SKM-1 treated with dmso at 0.1 percent for 144 hours (cell line): Measurements from ENCODE around the gene NR5A1.

Experiments
- DNase-seq: peaks from one replicate; lab custom pipeline; 2025; ENCODE audit not compliant: unreplicated experiment; lab: John Stamatoyannopoulos, UW

NR5A1 gene

DNA sequence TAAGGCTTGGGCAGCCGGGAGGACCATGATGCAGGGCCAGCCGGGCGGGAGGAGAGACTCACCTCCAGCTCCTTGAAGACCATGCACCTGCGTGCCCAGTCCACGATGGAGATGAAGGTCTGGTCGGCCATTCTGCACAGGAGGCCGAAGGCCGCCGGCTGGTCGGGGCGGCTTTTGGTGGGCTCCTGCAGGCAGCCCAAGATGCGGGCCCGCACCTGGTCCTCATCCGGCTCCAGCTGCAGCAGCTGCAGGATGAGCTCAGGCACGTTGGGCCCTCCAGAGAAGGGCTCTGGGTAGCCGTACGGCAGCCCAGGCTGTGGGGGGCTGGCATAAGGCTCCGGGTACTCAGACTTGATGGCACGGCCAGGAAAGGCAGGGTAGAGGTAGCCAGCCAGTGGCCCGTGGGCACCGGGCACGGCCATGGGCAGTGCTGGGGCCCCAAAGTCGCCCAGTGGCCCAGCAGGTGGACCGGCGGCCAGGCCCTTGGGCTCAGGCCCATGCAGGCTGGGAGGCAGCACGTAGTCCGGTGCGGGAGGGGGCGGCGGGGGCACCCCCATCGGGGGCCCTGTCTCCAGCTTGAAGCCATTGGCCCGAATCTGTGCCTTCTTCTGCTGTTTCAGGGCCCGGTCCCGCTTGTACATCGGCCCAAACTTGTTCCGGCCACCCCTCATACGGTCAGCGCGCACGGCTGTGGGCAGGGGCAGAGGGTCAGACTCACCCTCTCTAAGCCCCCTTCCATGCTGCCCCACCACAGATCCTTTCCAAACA is 7.0 kb downstream of the NR5A1 start:
- no peak for DNase-seq

DNA sequence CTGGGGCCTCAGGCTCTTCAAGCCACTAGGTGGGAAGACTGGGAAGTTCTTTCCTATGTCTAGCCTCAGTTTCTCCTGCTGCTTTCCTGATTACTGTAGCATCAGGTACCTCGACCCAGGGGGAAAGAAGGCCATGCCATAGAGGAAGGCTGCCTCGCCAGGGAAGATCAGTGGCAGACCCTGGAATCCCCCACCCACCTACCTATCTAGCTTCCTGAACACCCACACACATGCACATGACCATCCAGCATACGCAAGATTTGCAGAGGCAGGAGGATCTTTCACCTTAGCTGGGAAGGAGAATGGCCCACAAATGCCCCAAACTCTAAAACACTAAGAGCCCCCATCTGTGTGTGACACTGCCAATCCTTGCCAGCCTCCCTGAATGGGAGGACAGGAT is 8.0 kb downstream of the NR5A1 start:
- no peak for DNase-seq

DNA sequence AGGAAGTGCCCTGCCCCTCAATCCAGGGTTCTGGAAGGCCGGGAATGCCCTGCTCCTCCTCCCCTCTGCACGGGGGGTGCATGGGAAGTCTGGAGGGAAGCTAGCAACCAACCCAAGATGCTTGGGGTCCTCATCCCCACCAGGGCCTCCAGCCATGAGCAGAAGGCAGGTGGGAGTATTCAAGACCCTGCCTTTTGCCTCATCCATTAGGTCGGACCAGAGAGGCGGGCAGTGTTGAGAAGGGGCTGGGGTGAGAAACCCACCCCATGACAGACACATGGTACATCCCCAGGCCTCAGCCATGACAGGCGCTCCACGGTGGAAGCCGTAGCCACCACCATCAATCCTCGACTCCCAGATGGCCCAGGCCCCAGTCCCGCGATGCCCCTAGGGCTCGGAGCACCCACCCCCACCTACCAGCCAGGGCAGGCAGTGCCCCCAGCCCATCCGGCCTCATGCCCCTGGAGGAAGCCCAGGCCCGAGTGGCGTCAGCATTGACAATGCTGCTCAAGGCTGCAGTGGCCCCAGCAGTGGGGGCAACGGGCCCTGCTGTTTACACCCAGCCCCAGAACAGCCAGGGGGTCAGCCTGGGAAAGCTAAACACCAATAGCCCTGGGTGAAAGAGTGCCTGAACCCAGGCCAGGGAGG is 8.6 kb downstream of the NR5A1 start:
- no peak for DNase-seq

DNA sequence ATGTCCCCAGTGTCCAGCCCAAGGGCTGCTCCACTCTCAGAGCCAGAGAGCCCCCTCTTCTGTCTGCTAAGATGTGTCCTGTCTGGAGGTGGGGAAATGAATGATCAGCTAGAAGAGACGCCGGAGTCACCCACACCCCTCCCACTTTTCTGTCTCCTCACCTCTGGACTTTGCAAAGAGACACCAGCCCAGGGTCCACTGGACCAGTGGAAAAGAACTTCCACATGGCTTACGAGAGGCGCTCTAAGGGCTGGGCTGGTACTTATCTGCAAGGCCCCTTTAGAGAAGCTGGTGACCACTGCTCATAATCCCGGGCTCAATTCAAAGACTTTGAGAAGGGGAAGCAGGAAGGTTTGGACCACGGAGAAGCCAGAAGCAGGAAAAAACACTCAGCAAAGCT is 9.2 kb downstream of the NR5A1 start:
- DNase-seq, result no peak

DNA sequence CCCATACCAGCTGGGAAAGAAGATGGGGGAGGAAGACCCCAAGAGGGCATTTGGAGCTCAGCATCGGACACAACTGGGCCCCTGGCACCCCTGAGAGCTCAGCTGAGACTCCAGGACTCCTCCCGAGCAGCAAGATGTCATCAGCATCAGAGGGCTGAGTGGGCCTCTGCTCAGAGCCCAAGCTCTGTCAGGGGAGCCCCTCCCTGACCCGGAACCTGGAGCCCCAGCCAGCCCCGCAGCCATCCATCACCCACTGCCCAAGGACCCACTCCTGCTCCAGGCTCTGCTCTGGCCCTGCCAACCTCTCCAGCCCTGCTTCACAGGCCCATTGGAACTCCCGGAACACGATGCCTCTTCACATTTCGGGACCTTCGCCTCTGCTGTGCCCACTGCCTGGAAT is 9.8 kb downstream of the NR5A1 start:
- no peak for DNase-seq

DNA sequence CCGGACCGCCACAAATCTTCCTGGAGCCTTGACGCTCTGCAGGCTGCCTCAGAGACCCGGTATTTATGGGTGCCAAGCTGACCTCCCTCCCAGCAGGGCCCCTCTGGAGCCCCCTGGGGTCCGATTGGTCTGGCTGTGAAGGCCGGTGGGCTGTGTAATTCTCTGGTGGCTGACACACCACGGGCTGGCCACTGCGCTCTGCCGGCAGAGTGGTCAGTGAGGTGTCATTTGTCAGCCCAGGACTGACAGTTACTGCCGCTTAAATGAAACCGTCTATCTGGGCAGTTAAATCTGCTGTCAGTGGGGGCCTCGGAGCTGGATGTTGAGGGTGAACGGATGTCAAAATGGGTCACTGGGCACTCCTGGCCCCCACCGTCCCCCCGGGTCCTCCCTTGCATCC is 10.7 kb downstream of the NR5A1 start:
- DNase-seq, result no peak

DNA sequence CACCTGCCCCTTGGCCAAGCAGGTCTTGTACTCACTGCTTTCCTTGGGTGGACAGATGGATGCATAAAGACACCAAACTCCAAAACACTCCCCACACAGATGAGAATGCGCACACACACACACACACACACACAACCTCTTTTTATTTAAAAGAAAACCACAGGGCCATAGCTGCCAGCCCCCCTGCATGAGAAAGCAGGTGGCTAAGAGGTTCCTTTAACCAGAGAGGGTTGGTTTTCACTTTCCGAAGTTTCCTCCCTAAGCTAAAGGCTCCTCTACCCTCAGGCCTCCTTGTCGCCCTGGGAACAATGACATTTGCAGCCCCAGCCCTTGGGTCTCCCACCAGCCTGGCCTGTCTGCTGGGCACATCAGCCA is 11.1 kb downstream of the NR5A1 start:
- no peak for DNase-seq

DNA sequence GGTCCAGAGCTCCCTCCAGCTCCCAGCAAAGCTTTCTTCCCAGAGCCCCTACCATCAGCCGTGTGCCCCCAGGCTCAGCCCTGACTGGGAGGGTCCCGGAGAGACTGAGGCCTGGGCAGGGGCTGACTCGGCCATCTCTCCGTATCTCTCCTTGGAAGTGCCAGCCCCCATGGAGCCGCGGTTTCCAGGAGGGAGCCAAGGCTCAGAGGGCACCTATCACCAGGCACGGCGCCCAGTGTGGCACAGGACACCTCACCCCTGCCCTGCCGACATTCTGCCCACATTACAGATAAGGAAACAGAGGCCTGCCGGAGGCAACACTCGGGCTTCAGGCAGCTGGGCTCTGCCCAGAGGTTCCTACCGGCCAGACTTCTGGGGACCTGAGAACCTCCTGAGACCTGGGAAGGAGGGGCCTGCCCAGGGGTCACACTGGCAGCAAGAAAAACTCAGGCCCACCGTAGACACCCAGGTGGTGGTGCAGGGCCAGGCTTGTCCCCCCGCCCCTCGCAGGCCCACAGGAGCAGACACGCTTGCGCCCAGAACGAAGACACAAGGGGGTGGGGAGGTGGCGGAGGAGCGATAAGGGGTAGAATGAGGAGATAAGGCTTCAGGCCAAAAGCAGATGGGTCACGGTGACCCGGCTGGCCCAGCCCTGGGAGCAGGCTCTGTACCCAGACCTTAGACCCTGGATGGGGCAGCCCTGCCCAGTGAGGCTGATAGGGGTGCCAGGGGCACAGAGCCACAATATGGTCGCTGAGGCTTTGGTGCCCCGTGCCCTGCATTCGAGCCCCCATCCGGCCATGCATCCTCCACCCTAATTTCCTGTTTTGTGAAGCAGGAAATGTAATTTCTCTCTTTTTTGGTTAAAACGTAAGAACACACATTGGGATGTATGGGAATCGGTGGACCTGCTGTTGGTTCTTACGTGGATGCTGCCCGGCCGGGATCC is 11.8 kb downstream of the NR5A1 start:
- DNase-seq, result no peak

DNA sequence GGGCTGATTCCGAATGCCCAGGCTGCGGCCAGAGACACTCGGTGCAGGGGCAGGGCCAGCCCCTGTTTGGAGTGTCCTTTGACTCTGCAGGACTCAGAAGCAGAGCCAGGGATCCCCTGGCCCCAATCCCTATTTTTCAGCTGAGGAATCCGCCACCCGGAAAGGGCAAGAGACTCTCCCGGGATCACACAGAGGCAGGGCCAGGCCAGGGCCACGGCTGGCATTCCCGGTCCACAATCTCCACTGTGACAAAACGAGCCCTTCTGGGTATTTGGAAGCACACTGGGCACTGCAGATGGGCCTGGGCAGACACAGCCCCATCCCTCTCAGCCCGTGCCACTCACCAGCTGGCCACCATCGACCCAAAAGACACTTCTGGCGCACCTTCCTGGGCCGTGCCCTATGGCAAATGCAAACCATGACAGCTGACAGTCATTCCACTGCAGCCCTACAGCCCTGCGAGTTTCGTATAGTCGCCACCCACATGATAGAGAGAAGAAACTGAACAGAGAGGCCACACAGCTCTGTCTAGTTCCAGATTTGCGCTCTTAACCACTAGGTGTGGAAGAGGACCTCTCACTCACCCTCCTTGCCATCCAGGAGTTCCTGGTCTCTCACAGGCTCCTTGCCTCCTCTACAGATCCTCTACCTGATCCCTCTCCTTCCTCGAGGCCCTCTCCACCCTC is 13.3 kb downstream of the NR5A1 start:
- no peak for DNase-seq

DNA sequence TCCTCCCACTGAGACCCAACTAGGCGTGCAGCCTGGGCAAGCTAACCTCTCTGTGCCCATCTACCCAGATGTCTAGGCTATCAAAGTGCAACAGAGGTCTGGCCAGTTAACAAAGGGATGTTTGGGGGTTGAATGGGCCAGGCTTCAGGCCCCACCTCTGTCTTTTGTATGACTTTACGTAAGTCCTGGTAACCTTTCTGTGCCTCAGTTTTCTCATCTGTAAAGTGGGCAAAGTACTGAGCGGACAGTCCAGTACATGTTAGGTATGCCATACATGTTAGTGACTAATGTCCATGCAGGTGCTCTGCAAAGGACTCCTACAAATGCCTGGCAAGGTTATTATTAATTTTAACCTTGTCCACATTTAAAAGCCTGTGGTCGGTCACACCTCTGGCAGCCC is 14.0 kb downstream of the NR5A1 start:
- no peak for DNase-seq

DNA sequence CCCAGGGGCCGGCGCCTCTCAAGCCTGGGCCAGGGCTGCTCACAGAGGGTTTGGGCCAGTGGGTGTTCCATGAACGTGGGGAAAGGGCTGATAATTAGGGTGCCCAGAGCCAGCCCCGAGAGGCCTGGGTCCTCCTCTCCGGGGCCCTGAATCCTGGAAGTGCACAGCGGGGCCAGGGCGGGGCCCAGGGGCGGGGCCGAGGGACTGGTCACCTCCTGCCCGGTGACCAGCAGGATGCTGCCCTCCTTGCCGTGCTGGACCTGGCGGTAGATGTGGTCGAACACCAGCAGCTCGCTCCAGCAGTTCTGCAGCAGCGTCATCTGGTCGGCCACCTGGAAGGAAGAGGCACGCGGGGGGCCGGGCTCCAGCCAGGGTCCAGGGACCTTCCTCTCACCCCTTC is 14.4 kb downstream of the NR5A1 start:
- no peak for DNase-seq

DNA sequence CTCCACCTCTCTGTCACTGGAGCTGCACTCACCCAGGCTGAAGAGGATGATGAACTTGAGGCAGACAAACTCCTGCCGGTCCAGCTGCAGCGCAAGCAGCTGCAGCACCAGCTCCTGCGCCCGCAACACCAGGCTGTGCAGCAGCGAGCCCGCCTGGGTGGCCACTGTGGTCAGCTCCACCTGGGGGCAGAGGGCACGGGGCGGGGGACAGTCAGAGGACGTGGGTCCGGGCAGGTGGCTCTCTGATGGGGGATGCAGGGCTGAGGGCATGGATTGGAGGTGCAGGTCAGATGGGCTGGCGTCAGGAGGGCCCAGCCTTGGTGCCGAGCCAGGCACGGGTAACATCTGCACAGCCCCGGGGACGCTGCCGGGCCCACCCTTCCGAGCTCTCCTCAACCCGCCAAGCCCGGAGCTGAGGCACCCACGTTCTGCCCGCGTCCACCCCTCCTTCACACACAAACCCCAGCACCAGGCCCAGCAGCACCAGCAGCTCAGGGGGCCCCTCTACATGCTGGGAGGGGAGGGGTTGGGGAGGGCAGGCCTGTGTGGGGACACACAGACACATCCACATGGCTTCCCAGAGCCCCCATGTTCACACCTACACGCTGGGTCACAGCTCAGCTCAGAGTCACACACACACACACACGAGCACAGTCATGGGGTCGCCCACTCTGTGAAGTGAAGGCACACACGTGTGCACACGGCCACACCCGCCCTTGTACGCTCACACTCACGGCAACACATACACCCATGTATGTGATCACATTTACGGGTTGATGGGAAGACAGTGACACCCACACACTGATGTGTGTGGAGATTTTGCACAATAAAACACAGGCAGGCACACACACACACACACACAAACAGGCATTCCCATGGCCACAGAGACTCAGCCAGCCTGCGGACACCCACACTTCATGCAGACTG is 15.9 kb downstream of the NR5A1 start:
- no peak for DNase-seq

DNA sequence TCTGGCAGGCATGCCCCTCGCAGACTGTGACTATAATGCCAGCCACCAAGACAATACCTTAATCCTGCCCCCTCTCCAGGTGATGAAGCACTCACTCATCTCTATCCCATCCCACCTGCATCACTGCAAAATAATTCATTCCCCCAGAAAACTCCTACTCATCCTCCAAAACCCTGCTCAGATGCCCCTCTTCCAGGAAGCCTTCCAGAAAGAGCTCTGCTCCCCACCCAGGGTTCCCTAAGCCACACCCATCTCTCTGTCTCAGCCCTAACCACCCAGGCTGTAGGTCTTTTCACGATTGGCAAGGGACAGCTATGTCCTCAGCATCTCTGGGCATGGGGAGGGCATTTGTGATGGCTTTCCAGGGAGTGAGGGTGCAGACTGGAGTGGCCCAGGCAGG is 17.2 kb downstream of the NR5A1 start:
- no peak for DNase-seq

DNA sequence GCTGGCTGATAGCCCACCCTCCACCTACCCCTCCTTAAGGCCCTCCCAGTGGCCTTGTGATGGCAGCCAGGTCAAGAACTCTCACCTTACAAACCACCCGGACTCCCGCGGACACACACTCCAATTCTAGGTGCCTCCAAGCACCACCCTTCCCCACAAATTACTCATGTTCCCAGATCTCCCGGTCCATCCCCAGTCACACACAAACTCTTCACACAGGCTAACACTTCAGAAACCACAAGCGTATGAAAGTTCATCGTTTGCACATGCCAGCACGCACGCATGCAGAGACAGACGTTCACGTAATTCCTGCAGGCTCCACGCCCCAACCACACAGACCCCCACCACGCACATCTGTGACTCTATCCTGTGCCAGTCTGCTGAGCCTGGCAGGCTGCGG is 18.0 kb downstream of the NR5A1 start:
- no peak for DNase-seq

DNA sequence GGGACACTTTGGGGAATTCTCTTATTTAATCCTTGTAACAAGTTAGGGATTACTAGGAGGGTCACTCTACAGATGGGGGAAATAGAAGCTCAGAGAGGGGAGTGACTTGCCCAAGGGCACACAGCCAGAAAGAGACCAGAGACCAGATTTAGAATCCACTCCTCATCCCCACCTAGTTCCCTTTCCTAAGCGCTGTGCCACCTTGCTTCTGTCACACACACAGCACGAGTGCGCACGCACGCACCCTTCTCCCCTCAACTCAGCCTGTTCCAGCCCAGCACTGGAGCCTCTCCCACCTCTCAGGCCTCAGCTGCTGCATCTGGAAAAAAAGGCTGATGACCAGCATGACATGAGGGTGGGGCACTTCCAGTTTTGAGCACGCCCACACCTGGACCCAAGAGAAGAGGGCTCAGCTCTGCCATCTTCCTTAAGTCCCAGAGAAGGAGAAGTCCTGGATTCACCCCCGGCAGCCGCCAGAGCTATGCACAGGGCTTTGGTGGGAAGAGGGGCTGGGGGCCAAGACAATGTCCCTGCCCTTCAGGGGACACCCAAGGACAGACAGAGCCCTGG is 18.5 kb downstream of the NR5A1 start:
- DNase-seq, result no peak

DNA sequence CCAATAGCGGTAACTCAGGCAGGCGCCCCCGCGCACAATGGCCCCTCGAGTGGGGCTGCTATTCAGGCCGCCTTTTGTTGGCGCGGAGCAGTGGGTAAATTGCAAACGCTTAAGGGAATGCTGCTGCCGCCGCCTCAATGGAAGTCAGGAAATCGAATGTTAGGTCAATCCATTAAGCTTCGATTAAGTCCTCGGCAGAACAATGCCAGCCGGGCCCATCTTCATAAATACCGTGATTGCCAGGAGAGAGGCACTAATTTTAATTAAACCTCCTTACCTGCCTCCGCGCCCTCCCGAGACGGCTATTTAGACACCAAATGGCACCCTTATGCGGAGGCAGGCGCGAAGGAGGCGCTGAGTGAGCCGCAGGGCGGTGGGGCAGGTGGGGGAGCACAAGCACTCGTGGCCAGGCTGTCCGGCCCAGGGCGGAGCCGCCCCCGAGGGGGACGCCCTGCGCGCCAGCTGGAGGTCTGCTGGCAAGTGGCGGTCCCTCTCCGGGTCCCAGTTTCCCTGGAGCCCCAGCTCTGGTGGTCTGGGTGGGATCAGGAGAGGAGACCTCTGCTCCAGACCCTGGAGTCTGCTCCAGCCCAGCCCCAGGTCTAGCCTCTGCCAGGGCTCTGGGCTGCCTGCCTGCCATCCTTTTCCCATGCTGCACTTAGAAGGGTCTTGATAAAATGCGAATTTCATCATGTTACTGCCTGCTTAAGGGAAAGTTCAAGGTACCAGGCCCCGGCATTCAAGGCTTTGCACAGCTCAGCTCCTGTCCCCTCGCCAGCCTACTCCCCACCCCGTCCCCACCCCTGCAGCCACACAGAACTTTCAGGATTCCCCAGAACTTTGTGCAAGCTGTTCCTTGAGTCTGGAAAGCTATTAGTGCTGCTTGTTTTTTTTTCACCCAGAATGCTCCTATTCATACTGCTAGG is 19.7 kb downstream of the NR5A1 start:
- DNase-seq, result no peak

DNA sequence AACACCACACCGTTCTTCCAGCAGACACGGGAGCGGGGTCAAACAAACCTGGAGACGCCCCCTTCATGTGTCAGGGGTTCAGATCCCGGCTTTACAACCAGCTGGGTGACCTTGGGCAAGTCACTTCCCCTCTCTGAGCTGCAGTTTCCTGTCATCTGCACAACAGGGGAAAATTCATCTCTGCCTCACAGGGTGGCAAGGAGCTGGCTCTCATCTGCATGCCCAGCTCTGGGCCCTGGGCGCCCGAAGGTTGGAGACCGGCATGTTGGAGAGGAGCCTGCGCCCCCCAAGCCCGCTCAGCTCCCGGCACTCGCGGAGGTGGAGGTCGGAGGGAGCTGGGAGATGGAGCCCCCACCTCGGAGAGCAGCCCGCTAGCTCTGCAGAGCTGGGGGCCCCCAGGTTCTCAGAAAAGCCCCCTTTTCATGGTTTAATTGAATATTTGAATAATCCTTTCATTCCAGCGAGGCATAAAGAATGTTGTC is 20.4 kb downstream of the NR5A1 start:
- DNase-seq, result no peak

DNA sequence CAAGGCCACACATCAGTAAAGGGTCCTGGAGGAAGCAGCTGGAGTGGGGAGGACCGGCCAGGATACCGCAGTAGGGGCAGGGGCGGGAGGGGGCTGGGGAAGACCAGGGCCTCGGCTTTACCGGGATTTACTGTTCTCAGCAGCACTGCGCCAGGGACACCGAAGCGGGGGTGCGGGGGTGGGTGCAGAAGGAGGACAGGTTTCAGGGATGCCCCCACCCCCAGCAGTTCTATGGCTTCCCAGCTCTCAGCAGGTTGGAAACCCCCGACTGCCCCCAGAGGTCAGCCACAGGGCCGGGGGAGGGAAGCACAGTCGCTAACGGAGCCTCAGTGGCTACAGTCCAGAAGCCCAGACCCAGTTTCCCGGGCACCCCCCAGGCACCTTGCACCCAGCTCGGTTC is 21.3 kb downstream of the NR5A1 start:
- DNase-seq, result no peak

DNA sequence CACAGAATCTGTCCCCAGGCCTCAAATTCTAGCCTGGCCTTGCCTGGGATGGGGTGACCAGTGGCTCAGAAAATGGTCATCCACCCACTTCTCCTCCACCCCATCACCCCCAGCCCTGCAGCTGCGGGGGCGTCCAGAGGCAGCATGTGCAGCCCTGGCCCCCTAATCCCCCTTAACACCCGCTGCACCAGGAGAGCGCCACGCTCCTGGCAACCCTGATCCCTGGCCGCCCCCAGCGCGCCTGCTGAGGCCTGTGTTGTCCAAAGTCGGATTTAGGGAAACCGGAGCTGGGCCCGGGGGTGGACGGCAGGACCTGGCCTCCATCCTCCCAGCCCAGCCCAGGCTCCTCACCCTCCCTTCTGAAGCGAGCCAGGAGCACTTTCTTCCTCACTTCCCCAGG is 22.0 kb downstream of the NR5A1 start:
- no peak for DNase-seq
